ENCODE data around the gene ARHGEF38.
"Not testable (repeated sequence)": the region's sequence is repeated elsewhere in the genome, so short reads cannot be mapped to it uniquely, and the experiment has no call there.

ARHGEF38 gene

GRCh38 chr4:105715692-105716278 lies 163.4 kb downstream of the ARHGEF38 start:
- peak; percentile 4 for DNase-seq

- no peak for DNase-seq
Measured at GRCh38 chr4:105719204-105719603, 166.8 kb downstream of the ARHGEF38 start.

- DNase-seq: no peak
Measured at GRCh38 chr4:105725623-105726022, 173.2 kb downstream of the ARHGEF38 start.

GRCh38 chr4:105729895-105730294 lies 177.5 kb downstream of the ARHGEF38 start:
- not testable (repeated sequence) for DNase-seq

All from amniotic stem cell (primary cell).